Measurements from ENCODE around the gene KCNJ10.

KCNJ10 gene

GRCh38 chr1:159990005-159990404 lies 80.0 kb downstream of the KCNJ10 start:
- Histone ChIP-seq H3K27ac (no peak overlapping the region), H3K4me3 (no peak overlapping the region), H3K9me3 (replicated peaks in 1 of 11) (no peaks in the 10 kb centered on the region), H4K20me1 (no peaks in the 10 kb centered on the region), H3K4me2 (no peak overlapping the region), H3K9ac (no peak overlapping the region), H3K4me1 (peaks cover 0 to 10% (median 6%) of the 10 kb centered on the region in 10 experiments; a peak in 10 of 20 replicates), H3K36me3 (no peaks in the 10 kb centered on the region), H3K27me3 (no peaks in the 10 kb centered on the region)
- TF ChIP-seq Cebpa-rat (IDR thresholded peaks at IDR 0.05): no peak

- Histone ChIP-seq H3K4me2 (no peak overlapping the region), H4K20me1 (no peaks in the 10 kb centered on the region), H3K27me3 (no peaks in the 10 kb centered on the region), H3K27ac (no peak overlapping the region), H3K9me3 (replicated peaks in 1 of 11) (no peaks in the 10 kb centered on the region), H3K4me1 (peaks cover 0 to 10% (median 6%) of the 10 kb centered on the region in 10 experiments; a peak in 10 of 20 replicates), H3K4me3 (no peak overlapping the region), H3K36me3 (no peaks in the 10 kb centered on the region), H3K9ac (no peak overlapping the region)
- no peak for TF ChIP-seq Cebpa-rat (IDR thresholded peaks at IDR 0.05)
Measured at GRCh38 chr1:159989581-159989980, 80.4 kb downstream of the KCNJ10 start.

- H4K20me1 ChIP-seq: no peaks in the 10 kb centered on the region
- H3K9ac ChIP-seq: no peak overlapping the region
- no peaks in the 10 kb centered on the region for H3K27me3 ChIP-seq
- no peaks in the 10 kb centered on the region for H3K9me3 ChIP-seq (replicated peaks in 1 of 11)
- H3K4me2 ChIP-seq: no peak overlapping the region
- H3K27ac ChIP-seq: no peak overlapping the region
- H3K4me3 ChIP-seq: no peak overlapping the region
- no peaks in the 10 kb centered on the region for H3K36me3 ChIP-seq
- no peak for TF ChIP-seq Cebpa-rat (IDR thresholded peaks at IDR 0.05)
- peaks cover 0 to 10% (median 6%) of the 10 kb centered on the region in 10 experiments; a peak in 10 of 20 replicates for H3K4me1 ChIP-seq
Measured at GRCh38 chr1:159988006-159988405, 82.0 kb downstream of the KCNJ10 start.

- Histone ChIP-seq H3K27me3 (no peaks in the 10 kb centered on the region), H3K9me3 (replicated peaks in 1 of 11) (no peaks in the 10 kb centered on the region)
- no peak for TF ChIP-seq Cebpa-rat (IDR thresholded peaks at IDR 0.05)
Measured at GRCh38 chr1:159987186-159987585, 82.8 kb downstream of the KCNJ10 start.

GRCh38 chr1:159986531-159986930 lies 83.4 kb downstream of the KCNJ10 start:
- no peak overlapping the region for H3K4me3 ChIP-seq
- no peaks in the 10 kb centered on the region for H3K9me3 ChIP-seq (replicated peaks in 1 of 11)

More at GRCh38 chr1:159987186-159987585, 82.8 kb downstream of the KCNJ10 start:
- H3K9ac ChIP-seq: no peak overlapping the region
- no peaks in the 10 kb centered on the region for H3K36me3 ChIP-seq
- H3K27ac ChIP-seq: no peak overlapping the region
- H3K4me1 ChIP-seq: peaks cover 0 to 10% (median 6%) of the 10 kb centered on the region in 10 experiments; a peak in 10 of 20 replicates
- H4K20me1 ChIP-seq: no peaks in the 10 kb centered on the region
- H3K4me2 ChIP-seq: no peak overlapping the region
- H3K4me3 ChIP-seq: no peak overlapping the region

GRCh38 chr1:159986093-159986492 lies 83.9 kb downstream of the KCNJ10 start:
- Histone ChIP-seq H3K9ac (no peak overlapping the region), H3K9me3 (replicated peaks in 1 of 11) (no peaks in the 10 kb centered on the region), H3K27me3 (no peaks in the 10 kb centered on the region), H4K20me1 (no peaks in the 10 kb centered on the region), H3K4me3 (no peak overlapping the region), H3K4me1 (peaks cover 0 to 2% (median 0%) of the 10 kb centered on the region in 10 experiments; a peak in 2 of 20 replicates), H3K27ac (no peak overlapping the region), H3K4me2 (no peak overlapping the region), H3K36me3 (no peaks in the 10 kb centered on the region)
- no peak for TF ChIP-seq Cebpa-rat (IDR thresholded peaks at IDR 0.05)

More at GRCh38 chr1:159986531-159986930, 83.4 kb downstream of the KCNJ10 start:
- TF ChIP-seq Cebpa-rat (IDR thresholded peaks at IDR 0.05): no peak
- H3K36me3 ChIP-seq: no peaks in the 10 kb centered on the region
- H3K4me1 ChIP-seq: peaks cover 0 to 6% (median 3%) of the 10 kb centered on the region in 10 experiments; a peak in 10 of 20 replicates
- no peaks in the 10 kb centered on the region for H4K20me1 ChIP-seq
- no peak overlapping the region for H3K4me2 ChIP-seq
- no peaks in the 10 kb centered on the region for H3K27me3 ChIP-seq
- no peak overlapping the region for H3K27ac ChIP-seq
- no peak overlapping the region for H3K9ac ChIP-seq

- no peaks in the 10 kb centered on the region for H3K36me3 ChIP-seq
- H3K4me3 ChIP-seq: no peak overlapping the region
- no peaks in the 10 kb centered on the region for H3K27me3 ChIP-seq
- H4K20me1 ChIP-seq: no peaks in the 10 kb centered on the region
- H3K9me3 ChIP-seq (replicated peaks in 1 of 11): no peaks in the 10 kb centered on the region
- no peak overlapping the region for H3K27ac ChIP-seq
- no peak for TF ChIP-seq Cebpa-rat (IDR thresholded peaks at IDR 0.05)
- H3K4me1 ChIP-seq: no peaks in the 10 kb centered on the region
- H3K4me2 ChIP-seq: no peak overlapping the region
- H3K9ac ChIP-seq: no peak overlapping the region
Measured at GRCh38 chr1:159985473-159985872, 84.5 kb downstream of the KCNJ10 start.

- H3K9ac ChIP-seq: no peak overlapping the region
- no peaks in the 10 kb centered on the region for H4K20me1 ChIP-seq
- H3K4me3 ChIP-seq: no peak overlapping the region
- no peak for TF ChIP-seq Cebpa-rat (IDR thresholded peaks at IDR 0.05)
- H3K4me2 ChIP-seq: no peak overlapping the region
- H3K9me3 ChIP-seq (replicated peaks in 1 of 11): no peaks in the 10 kb centered on the region
- H3K27me3 ChIP-seq: no peaks in the 10 kb centered on the region
- no peaks in the 10 kb centered on the region for H3K4me1 ChIP-seq
- H3K27ac ChIP-seq: no peak overlapping the region
- H3K36me3 ChIP-seq: no peaks in the 10 kb centered on the region
Measured at GRCh38 chr1:159983681-159984080, 86.3 kb downstream of the KCNJ10 start.

GRCh38 chr1:159982280-159982679 lies 87.7 kb downstream of the KCNJ10 start:
- Histone ChIP-seq H3K36me3 (no peaks in the 10 kb centered on the region), H3K4me3 (no peak overlapping the region), H3K9ac (no peak overlapping the region), H3K4me1 (no peaks in the 10 kb centered on the region), H3K9me3 (replicated peaks in 1 of 11) (no peaks in the 10 kb centered on the region), H3K27me3 (no peaks in the 10 kb centered on the region), H4K20me1 (no peaks in the 10 kb centered on the region), H3K27ac (no peak overlapping the region), H3K4me2 (no peak overlapping the region)
- no peak for TF ChIP-seq Cebpa-rat (IDR thresholded peaks at IDR 0.05)

- no peaks in the 10 kb centered on the region for H3K27me3 ChIP-seq
- no peak overlapping the region for H3K27ac ChIP-seq
- no peaks in the 10 kb centered on the region for H3K9me3 ChIP-seq (replicated peaks in 1 of 11)
- no peak overlapping the region for H3K9ac ChIP-seq
- TF ChIP-seq Cebpa-rat (IDR thresholded peaks at IDR 0.05): no peak
- no peak overlapping the region for H3K4me3 ChIP-seq
- H4K20me1 ChIP-seq: no peaks in the 10 kb centered on the region
- H3K4me2 ChIP-seq: no peak overlapping the region
- H3K36me3 ChIP-seq: no peaks in the 10 kb centered on the region
- H3K4me1 ChIP-seq: no peaks in the 10 kb centered on the region
Measured at GRCh38 chr1:159981351-159982055, 88.5 kb downstream of the KCNJ10 start.
